A673 (cell line): ENCODE data around the gene TPD52L2. TPM values are rescaled to one million over a fixed set of nuclear protein-coding genes. Genes with fewer than 3 reads are reported as not detected.
A peak's percentile ranks its signal among the peaks of the same experiment; 100 is the strongest.

ENCODE experiments used
- BruUV-seq: library from RNA; stranded (reverse); fragments of 400-500 nt; replicated peaks from 2 replicates; lab custom pipeline; 2021; lab: Mats Ljungman, UMichigan
- CTCF ChIA-PET: fragments of 300-600 bp; sonication (Branson Sonifier 250); formaldehyde crosslinking; loops from one replicate; lab custom pipeline; 2022; ENCODE audit warnings: antibody characterized with exemption; lab: Charles Lee
- POLR2A ChIA-PET: fragments of 300-600 bp; sonication (Branson Sonifier 250); formaldehyde crosslinking; loops from one replicate; lab custom pipeline; 2022; ENCODE audit warnings: antibody characterized with exemption; ENCODE audit not compliant: low non-redundant PET; lab: Charles Lee
- DNase-seq: peaks from one replicate; pipeline ENCODE4 v3.0.0-alpha.2; 2015; ENCODE audit warnings: low spot score
- H3K27ac ChIP-seq: fragments of 200-600 bp; sonication (generic); 2 replicates; pipeline ENCODE4 v1.5.1; 2016; ENCODE audit warnings: mixed run types, low read depth, mild to moderate bottlenecking, mixed read lengths, antibody characterized with exemption, low read length; ENCODE audit not compliant: poor library complexity, severe bottlenecking
- H3K27me3 ChIP-seq: fragments of 200-600 bp; sonication (generic); replicated peaks from 2 replicates; pipeline ENCODE4 v1.6.1; 2017; ENCODE audit warnings: mixed run types, low read depth, mild to moderate bottlenecking, mixed read lengths, antibody characterized with exemption, low read length; ENCODE audit not compliant: insufficient read depth, poor library complexity
- H3K36me3 ChIP-seq: fragments of 200-600 bp; sonication (generic); 2 replicates; pipeline ENCODE4 v1.6.1; 2016; ENCODE audit warnings: mixed run types, mild to moderate bottlenecking, mixed read lengths, antibody characterized with exemption, low read length; ENCODE audit not compliant: insufficient read depth, poor library complexity, severe bottlenecking
- H3K4me1 ChIP-seq: fragments of 200-600 bp; sonication (generic); 2 replicates; pipeline ENCODE4 v1.6.1; 2017; ENCODE audit warnings: mixed run types, mild to moderate bottlenecking, mixed read lengths, antibody characterized with exemption, low read length; ENCODE audit not compliant: insufficient read depth, poor library complexity, severe bottlenecking
- H3K4me3 ChIP-seq: fragments of 200-600 bp; sonication (generic); 2 replicates; pipeline ENCODE4 v1.5.1; 2016; ENCODE audit warnings: low read depth, mixed run types, mild to moderate bottlenecking, mixed read lengths, low read length; ENCODE audit not compliant: poor library complexity, severe bottlenecking
- H3K9me3 ChIP-seq: fragments of 200-600 bp; sonication (generic); 2 replicates; pipeline ENCODE4 v1.6.1; 2016; ENCODE audit warnings: mixed run types, low read depth, mild to moderate bottlenecking, mixed read lengths, antibody characterized with exemption, low read length; ENCODE audit not compliant: poor library complexity, severe bottlenecking
- EZH2 ChIP-seq: fragments of 200-600 bp; sonication (generic); IDR thresholded peaks from 2 replicates; pipeline ENCODE4 v1.6.1; 2017; ENCODE audit warnings: borderline replicate concordance, low read depth, mild to moderate bottlenecking, mixed read lengths, antibody characterized with exemption, low read length; ENCODE audit not compliant: poor library complexity, severe bottlenecking
- intact Hi-C: fragments of 100-400 bp; cut with micrococcal nuclease; formaldehyde crosslinking; loops from one replicate; pipeline ENCODE4 v1.10.0; 2022; ENCODE audit not compliant: unreplicated experiment
- total RNA-seq: library from RNA; stranded (reverse); gene quantifications from 2 replicates; pipeline ENCODE4 v1.2.3, GENCODE V29; 2021
- TF ChIP-seq, protein P1 (sequence below): fragments of 300-800, 200-600 bp; sonication (generic); conservative IDR thresholded peaks from 2 replicates; pipeline ENCODE4 v1.5.1; 2017; ENCODE audit warnings: low read depth, mild to moderate bottlenecking, antibody characterized with exemption, low read length, moderate library complexity, mixed read lengths

The TPD52L2 gene
- total RNA-seq, 1 experiment from 2014 or later, result 89.9 TPM

DNA sequence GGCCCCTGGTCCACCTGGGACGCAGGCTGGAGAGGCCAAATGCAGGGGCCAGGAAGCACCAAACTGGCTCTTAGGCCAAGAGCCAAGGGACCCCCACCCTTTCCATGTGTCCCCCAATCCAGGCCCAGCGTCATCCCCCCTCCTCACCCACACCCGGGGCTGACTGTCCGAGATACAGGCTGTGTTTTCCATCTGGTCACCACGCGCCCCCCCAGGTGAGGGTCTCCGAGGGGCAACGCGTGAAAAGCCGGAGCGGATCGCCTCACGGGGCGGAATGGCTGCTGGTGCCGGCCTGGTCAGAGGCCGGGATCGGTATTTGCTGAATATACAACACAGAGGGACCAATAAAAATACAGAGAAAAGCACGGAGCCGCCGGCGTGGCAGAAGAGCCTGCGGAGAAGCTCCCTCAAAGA lies 9.0 kb upstream of the TPD52L2 start:
- ChIA-PET POLR2A (no interaction called here), CTCF (interaction anchor here (0.7 to 1.1 kb wide), 2 partner anchors 20 to 188 kb away, joined by 3 read pairs; no protein-coding TSS in a partner anchor)
- intact Hi-C loops, result no loop called here
- TF ChIP-seq, protein P1, sequence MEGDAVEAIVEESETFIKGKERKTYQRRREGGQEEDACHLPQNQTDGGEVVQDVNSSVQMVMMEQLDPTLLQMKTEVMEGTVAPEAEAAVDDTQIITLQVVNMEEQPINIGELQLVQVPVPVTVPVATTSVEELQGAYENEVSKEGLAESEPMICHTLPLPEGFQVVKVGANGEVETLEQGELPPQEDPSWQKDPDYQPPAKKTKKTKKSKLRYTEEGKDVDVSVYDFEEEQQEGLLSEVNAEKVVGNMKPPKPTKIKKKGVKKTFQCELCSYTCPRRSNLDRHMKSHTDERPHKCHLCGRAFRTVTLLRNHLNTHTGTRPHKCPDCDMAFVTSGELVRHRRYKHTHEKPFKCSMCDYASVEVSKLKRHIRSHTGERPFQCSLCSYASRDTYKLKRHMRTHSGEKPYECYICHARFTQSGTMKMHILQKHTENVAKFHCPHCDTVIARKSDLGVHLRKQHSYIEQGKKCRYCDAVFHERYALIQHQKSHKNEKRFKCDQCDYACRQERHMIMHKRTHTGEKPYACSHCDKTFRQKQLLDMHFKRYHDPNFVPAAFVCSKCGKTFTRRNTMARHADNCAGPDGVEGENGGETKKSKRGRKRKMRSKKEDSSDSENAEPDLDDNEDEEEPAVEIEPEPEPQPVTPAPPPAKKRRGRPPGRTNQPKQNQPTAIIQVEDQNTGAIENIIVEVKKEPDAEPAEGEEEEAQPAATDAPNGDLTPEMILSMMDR, result no peak
- TF ChIP-seq EZH2, result no peak
- Histone ChIP-seq H3K4me1 (peaks cover 11% of the 10 kb centered on the region), H3K9me3 (no peaks in the 10 kb centered on the region), H3K4me3 (no peak overlapping the region), H3K27ac (no peak overlapping the region), H3K27me3 (no peaks in the 10 kb centered on the region), H3K36me3 (no peaks in the 10 kb centered on the region)
- BruUV-seq, result no TSS peak
- DNase-seq, result no peak

DNA sequence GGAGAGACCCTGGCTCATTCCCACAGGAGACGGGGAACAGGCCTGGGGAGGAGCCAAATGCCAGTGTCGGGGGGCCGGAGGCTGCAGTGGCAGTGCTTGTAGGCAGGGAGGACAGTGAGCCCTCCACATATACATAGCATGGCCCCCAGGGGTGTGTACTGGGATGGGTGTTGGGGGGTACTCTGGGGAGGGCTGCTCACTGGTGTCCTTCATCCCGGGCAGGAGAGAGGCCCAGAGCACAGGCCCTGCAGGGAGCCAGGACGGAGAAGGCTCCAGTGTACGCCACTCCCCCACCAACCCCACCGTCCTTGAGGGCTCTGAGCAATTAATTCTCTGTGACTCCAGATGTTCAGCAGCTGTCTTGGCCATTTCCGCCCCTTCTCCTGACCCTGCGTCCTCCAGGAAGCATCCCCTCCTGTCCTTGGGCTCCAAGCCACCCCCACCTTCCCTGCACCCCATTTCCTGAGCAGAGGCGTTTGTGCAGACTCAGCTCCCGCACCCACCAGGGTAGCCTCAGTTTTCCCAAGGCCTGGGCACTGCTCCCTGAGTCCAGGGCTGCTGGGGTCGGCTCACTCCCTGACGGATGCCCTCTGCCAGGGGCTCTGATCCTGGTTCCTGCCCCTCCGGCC lies 7.2 kb upstream of the TPD52L2 start:
- CTCF ChIA-PET, result interaction anchor here (0.6 kb wide), 1 partner anchor 62 kb away, joined by 3 read pairs; no protein-coding TSS in a partner anchor
- intact Hi-C loops, result no loop called here
- Histone ChIP-seq H3K9me3 (no peaks in the 10 kb centered on the region), H3K27ac (peak overlapping the region; percentile 30), H3K27me3 (no peaks in the 10 kb centered on the region), H3K4me3 (no peak overlapping the region), H3K36me3 (no peaks in the 10 kb centered on the region), H3K4me1 (peaks cover 11% of the 10 kb centered on the region)
- POLR2A ChIA-PET, result no interaction called here
- no peak for DNase-seq
- TF ChIP-seq, protein P1, result no peak
- TF ChIP-seq EZH2, result no peak
- BruUV-seq, result no TSS peak

- BruUV-seq, result no TSS peak
- CTCF ChIA-PET, result no interaction called here
- H3K36me3 ChIP-seq, result no peaks in the 10 kb centered on the region
- DNase-seq, result peak; percentile 34
- no peak overlapping the region for H3K4me3 ChIP-seq
- TF ChIP-seq EZH2, result no peak
- TF ChIP-seq, protein P1, result peak; percentile 33; the same call in 1 of the 2 replicates
- intact Hi-C loops, result no loop called here
- peaks cover 11% of the 10 kb centered on the region for H3K4me1 ChIP-seq
- no peaks in the 10 kb centered on the region for H3K9me3 ChIP-seq
- H3K27ac ChIP-seq, result peak overlapping the region; percentile 30
- no peaks in the 10 kb centered on the region for H3K27me3 ChIP-seq
- POLR2A ChIA-PET, result no interaction called here
Observed at GRCh38 chr20:63858393-63859165, 6.5 kb upstream of the TPD52L2 start.
